Measurements from ENCODE around the gene NECTIN1.

Gene NECTIN1

DNA sequence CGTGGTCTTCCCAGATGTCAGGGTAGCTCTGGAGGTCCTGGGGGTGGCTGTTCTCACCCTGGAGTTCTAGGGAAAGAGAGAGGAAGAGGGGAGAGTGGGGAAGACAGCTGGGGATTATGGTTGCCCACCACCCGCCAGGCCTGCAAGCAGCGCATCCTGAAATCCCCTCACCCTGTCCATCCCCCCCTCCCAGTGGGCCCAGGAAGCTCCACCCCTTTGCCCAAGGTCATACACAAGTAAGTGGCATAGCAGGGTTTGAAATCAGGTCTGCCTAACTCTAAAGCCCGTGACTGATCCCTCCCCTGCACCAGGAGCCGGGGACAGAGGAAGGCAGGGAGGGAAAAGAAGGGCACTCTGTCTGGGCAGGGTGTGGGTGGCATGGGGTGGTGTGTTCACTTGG, 105.3 kb downstream of the NECTIN1 start:
- Histone ChIP-seq H3K4me1 (ENCODE audit: control insufficient read depth in 1 of 2, insufficient read depth in 2 of 2, low read length in 2 of 2) (no peaks in the 10 kb centered on the region), H2BK5ac (ENCODE audit: low read depth, low read length, poor library complexity) (no peak overlapping the region), H3K79me1 (ENCODE audit: low read length) (no peaks in the 10 kb centered on the region), H3K23ac (ENCODE audit: low read length) (no peak overlapping the region), H4K91ac (ENCODE audit: low read depth, low read length) (no peak overlapping the region), H3K14ac (ENCODE audit: low read length) (no peak overlapping the region), H3K4me3 (ENCODE audit: low read depth, low read length) (no peak overlapping the region), H3K9me3 (ENCODE audit: insufficient read depth, low read depth, low read length) (no peaks in the 10 kb centered on the region), H3K18ac (ENCODE audit: low read length) (no peak overlapping the region), H4K8ac (ENCODE audit: low read depth, low read length) (no peak overlapping the region), H2AFZ (ENCODE audit: insufficient read depth, low read length, poor library complexity) (no peak overlapping the region), H2BK12ac (ENCODE audit: low read length) (no peak overlapping the region), H3K4ac (ENCODE audit: low read depth, low read length) (no peak overlapping the region), H3K36me3 (ENCODE audit: control insufficient read depth in 1 of 2, insufficient read depth in 2 of 2, low read length in 2 of 2) (no peaks in the 10 kb centered on the region), H3K9ac (ENCODE audit: low read length) (no peak overlapping the region), H3K27ac (ENCODE audit: low read depth, low read length) (no peak overlapping the region), H3K4me2 (ENCODE audit: low read length) (no peak overlapping the region), H2AK5ac (ENCODE audit: low read length) (no peak overlapping the region), H2BK120ac (ENCODE audit: insufficient read depth, low read length, poor library complexity) (no peak overlapping the region), H3K27me3 (ENCODE audit: insufficient read depth, low read length) (no peaks in the 10 kb centered on the region), H3K79me2 (ENCODE audit: control insufficient read depth, insufficient read depth, low read length, poor library complexity) (no peaks in the 10 kb centered on the region), H4K12ac (ENCODE audit: low read depth, low read length) (no peak overlapping the region)
- DNase-seq, result no peak
- WGBS (ENCODE audit: extremely low coverage, insufficient coverage, insufficient read length), result no CpG with 5 or more reads among the region's 5 CpGs

DNA sequence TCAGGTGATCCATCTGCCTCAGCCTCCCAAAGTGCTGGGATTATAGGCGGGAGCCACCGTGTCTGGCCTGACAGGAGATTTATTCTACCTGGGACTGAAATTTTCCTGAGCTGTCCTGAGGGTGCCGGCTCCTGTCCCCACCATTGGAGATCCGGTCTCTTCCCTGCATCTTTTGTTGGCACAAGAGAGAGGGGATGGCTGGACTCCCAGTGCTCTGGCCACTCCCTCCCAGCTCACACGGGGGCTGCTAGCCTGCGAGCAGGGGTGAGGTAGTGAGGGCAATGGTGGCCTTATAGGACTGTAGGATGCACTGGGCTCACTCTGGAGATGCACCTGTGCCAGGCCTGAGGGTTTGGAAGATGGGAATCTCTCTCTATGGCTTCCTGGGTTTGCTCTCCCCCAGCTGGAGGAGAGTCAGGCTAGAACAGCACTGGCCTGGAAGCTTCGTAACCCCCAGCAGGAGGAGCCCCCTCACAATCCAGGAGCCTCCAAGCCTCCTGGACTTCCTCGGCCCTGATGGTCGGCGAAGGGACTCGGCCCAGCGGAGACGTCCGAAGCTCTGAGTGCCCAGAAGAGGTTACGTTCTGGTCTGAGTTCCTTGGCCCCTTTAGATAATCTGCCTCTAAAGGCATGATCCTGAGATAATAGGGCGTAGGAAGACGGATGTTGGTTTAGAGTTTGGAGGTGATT, 106.4 kb downstream of the NECTIN1 start:
- WGBS (ENCODE audit: extremely low coverage, insufficient coverage, insufficient read length), result 100% methylated on average over 2 of the region's 17 CpGs
- no peak overlapping the region for H3K18ac ChIP-seq (ENCODE audit: low read length)
- no peaks in the 10 kb centered on the region for H3K79me1 ChIP-seq (ENCODE audit: low read length)

DNA sequence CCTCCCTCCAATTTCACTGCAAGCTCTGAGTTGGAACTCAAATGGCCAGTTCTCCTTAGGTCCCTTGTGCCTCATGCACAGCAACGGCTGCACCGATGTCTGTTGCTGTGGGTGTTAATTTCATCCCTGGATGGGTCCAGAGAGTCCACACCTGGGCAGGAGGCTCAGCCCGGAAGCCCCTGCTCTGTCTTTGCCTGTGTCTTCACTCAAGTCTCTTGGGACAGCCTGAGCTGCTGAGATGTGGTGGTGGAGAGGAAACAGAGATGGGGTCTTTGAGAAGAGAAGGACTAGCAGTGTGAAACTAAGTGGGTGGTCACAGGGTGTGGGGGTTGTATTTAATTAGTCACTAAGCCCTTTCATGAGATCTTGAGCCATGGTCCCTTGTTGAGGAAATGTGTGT, 109.3 kb downstream of the NECTIN1 start:
- Histone ChIP-seq H2BK120ac (ENCODE audit: insufficient read depth, low read length, poor library complexity) (no peak overlapping the region), H2AK5ac (ENCODE audit: low read length) (no peak overlapping the region), H3K18ac (ENCODE audit: low read length) (no peak overlapping the region), H3K79me1 (ENCODE audit: low read length) (no peaks in the 10 kb centered on the region), H3K79me2 (ENCODE audit: control insufficient read depth, insufficient read depth, low read length, poor library complexity) (no peaks in the 10 kb centered on the region), H3K4ac (ENCODE audit: low read depth, low read length) (no peak overlapping the region), H4K91ac (ENCODE audit: low read depth, low read length) (no peak overlapping the region), H3K9ac (ENCODE audit: low read length) (no peak overlapping the region), H3K4me2 (ENCODE audit: low read length) (no peak overlapping the region), H2AFZ (ENCODE audit: insufficient read depth, low read length, poor library complexity) (no peak overlapping the region), H3K14ac (ENCODE audit: low read length) (no peak overlapping the region), H4K8ac (ENCODE audit: low read depth, low read length) (no peak overlapping the region), H2BK5ac (ENCODE audit: low read depth, low read length, poor library complexity) (no peak overlapping the region), H3K27me3 (ENCODE audit: insufficient read depth, low read length) (no peaks in the 10 kb centered on the region), H3K9me3 (ENCODE audit: insufficient read depth, low read depth, low read length) (no peaks in the 10 kb centered on the region), H3K4me3 (ENCODE audit: low read depth, low read length) (no peak overlapping the region), H3K27ac (ENCODE audit: low read depth, low read length) (no peak overlapping the region), H2BK12ac (ENCODE audit: low read length) (no peak overlapping the region), H3K4me1 (ENCODE audit: control insufficient read depth in 1 of 2, insufficient read depth in 2 of 2, low read length in 2 of 2) (peaks cover 0 to 3% of the 10 kb centered on the region in 2 experiments), H3K36me3 (ENCODE audit: control insufficient read depth in 1 of 2, insufficient read depth in 2 of 2, low read length in 2 of 2) (no peaks in the 10 kb centered on the region), H4K12ac (ENCODE audit: low read depth, low read length) (no peak overlapping the region), H3K23ac (ENCODE audit: low read length) (no peak overlapping the region)
- DNase-seq, result no peak
- no CpG with 5 or more reads among the region's 3 CpGs for WGBS (ENCODE audit: extremely low coverage, insufficient coverage, insufficient read length)

More for the DNA sequence above, 106.4 kb downstream of the NECTIN1 start:
- Histone ChIP-seq H3K4ac (ENCODE audit: low read depth, low read length) (no peak overlapping the region), H2BK5ac (ENCODE audit: low read depth, low read length, poor library complexity) (no peak overlapping the region), H3K9me3 (ENCODE audit: insufficient read depth, low read depth, low read length) (no peaks in the 10 kb centered on the region), H3K4me3 (ENCODE audit: low read depth, low read length) (no peak overlapping the region), H2AK5ac (ENCODE audit: low read length) (no peak overlapping the region), H3K27me3 (ENCODE audit: insufficient read depth, low read length) (no peaks in the 10 kb centered on the region), H4K12ac (ENCODE audit: low read depth, low read length) (no peak overlapping the region), H2BK12ac (ENCODE audit: low read length) (no peak overlapping the region), H4K8ac (ENCODE audit: low read depth, low read length) (no peak overlapping the region), H3K4me2 (ENCODE audit: low read length) (no peak overlapping the region), H3K9ac (ENCODE audit: low read length) (no peak overlapping the region), H2AFZ (ENCODE audit: insufficient read depth, low read length, poor library complexity) (no peak overlapping the region), H3K4me1 (ENCODE audit: control insufficient read depth in 1 of 2, insufficient read depth in 2 of 2, low read length in 2 of 2) (no peaks in the 10 kb centered on the region), H2BK120ac (ENCODE audit: insufficient read depth, low read length, poor library complexity) (no peak overlapping the region), H3K23ac (ENCODE audit: low read length) (no peak overlapping the region), H3K14ac (ENCODE audit: low read length) (no peak overlapping the region), H3K36me3 (ENCODE audit: control insufficient read depth in 1 of 2, insufficient read depth in 2 of 2, low read length in 2 of 2) (no peaks in the 10 kb centered on the region), H3K27ac (ENCODE audit: low read depth, low read length) (no peak overlapping the region), H3K79me2 (ENCODE audit: control insufficient read depth, insufficient read depth, low read length, poor library complexity) (no peaks in the 10 kb centered on the region), H4K91ac (ENCODE audit: low read depth, low read length) (no peak overlapping the region)
- no peak for DNase-seq

DNA sequence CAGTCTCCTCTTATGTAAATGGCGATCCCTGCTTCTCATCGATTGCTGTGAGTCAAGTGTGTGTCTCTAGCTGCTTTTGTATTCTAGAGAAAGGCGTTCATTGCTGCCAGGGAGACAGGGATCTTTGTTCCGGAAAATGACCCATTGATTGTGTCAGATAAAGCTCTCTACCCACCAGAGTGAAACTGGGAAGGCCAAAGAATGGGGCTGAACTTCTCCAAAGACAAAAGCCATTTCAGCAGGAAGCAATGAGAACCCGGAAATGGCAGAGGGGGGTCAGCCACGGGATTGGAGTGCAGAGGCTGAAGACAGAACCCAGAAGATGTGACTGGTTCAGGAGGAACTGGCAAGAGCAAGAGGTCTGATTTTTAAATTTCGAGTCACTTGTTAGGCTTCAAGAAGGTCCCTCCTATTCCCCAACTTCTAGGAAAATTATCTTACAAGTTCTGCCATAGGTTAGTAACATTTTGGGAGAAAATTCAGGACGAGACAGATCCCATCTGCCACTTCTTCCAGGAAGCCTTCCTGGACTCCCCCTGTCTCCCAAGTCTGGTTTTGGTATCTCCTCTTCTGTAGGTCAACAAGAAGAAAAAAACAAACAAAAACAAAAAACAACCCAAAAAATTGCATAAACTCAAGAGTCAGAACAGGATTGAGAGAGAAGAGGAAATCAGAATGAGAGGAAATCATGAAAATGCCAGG, 110.6 kb downstream of the NECTIN1 start:
- peak in 1 of 2 donors; percentile 24 for DNase-seq
- Histone ChIP-seq H4K12ac (ENCODE audit: low read depth, low read length) (no peak overlapping the region), H2AFZ (ENCODE audit: insufficient read depth, low read length, poor library complexity) (no peak overlapping the region), H3K14ac (ENCODE audit: low read length) (no peak overlapping the region), H2BK12ac (ENCODE audit: low read length) (no peak overlapping the region), H3K27ac (ENCODE audit: low read depth, low read length) (no peak overlapping the region), H3K4me2 (ENCODE audit: low read length) (no peak overlapping the region), H3K4ac (ENCODE audit: low read depth, low read length) (no peak overlapping the region), H3K79me2 (ENCODE audit: control insufficient read depth, insufficient read depth, low read length, poor library complexity) (no peaks in the 10 kb centered on the region), H3K27me3 (ENCODE audit: insufficient read depth, low read length) (no peaks in the 10 kb centered on the region), H2BK5ac (ENCODE audit: low read depth, low read length, poor library complexity) (no peak overlapping the region), H3K18ac (ENCODE audit: low read length) (no peak overlapping the region), H3K23ac (ENCODE audit: low read length) (no peak overlapping the region), H3K9ac (ENCODE audit: low read length) (no peak overlapping the region), H3K4me3 (ENCODE audit: low read depth, low read length) (no peak overlapping the region), H3K36me3 (ENCODE audit: control insufficient read depth in 1 of 2, insufficient read depth in 2 of 2, low read length in 2 of 2) (no peaks in the 10 kb centered on the region), H4K8ac (ENCODE audit: low read depth, low read length) (no peak overlapping the region), H2AK5ac (ENCODE audit: low read length) (no peak overlapping the region), H3K9me3 (ENCODE audit: insufficient read depth, low read depth, low read length) (no peaks in the 10 kb centered on the region), H4K91ac (ENCODE audit: low read depth, low read length) (no peak overlapping the region), H3K79me1 (ENCODE audit: low read length) (no peaks in the 10 kb centered on the region), H2BK120ac (ENCODE audit: insufficient read depth, low read length, poor library complexity) (no peak overlapping the region), H3K4me1 (ENCODE audit: control insufficient read depth in 1 of 2, insufficient read depth in 2 of 2, low read length in 2 of 2) (peaks cover 0 to 3% of the 10 kb centered on the region in 2 experiments)
- WGBS (ENCODE audit: extremely low coverage, insufficient coverage, insufficient read length), result no CpG with 5 or more reads among the region's 8 CpGs

All from trophoblast cell (in vitro differentiated cells and primary cell).